HUES48 (cell line): ENCODE data around the gene TRIM14.
"Not testable (repeated sequence)": the region's sequence is repeated elsewhere in the genome, so short reads cannot be mapped to it uniquely, and the experiment has no call there.

Source experiments
- H3K27ac ChIP-seq: one replicate; pipeline ENCODE4 v1.7.0; 2013; ENCODE audit warnings: low read depth, low read length, inconsistent platforms
- H3K27me3 ChIP-seq: 2 replicates; pipeline ENCODE4 v1.6.1; 2013; ENCODE audit warnings: mild to moderate bottlenecking, low read length; ENCODE audit not compliant: control insufficient read depth, insufficient read depth
- H3K36me3 ChIP-seq: 2 replicates; pipeline ENCODE4 v1.6.1; 2013; ENCODE audit warnings: low read length; ENCODE audit not compliant: control insufficient read depth, insufficient read depth
- H3K4me1 ChIP-seq: 2 replicates; pipeline ENCODE4 v1.6.1; 2013; ENCODE audit warnings: mild to moderate bottlenecking, low read length; ENCODE audit not compliant: control insufficient read depth, insufficient read depth
- H3K4me3 ChIP-seq: 2 replicates; pipeline ENCODE4 v1.5.1; 2013; ENCODE audit warnings: mild to moderate bottlenecking, low read depth, low read length
- H3K9ac ChIP-seq: 2 replicates; pipeline ENCODE4 v1.6.1; 2013; ENCODE audit warnings: mild to moderate bottlenecking, low read depth, low read length, moderate library complexity
- H3K9me3 ChIP-seq: 2 replicates; pipeline ENCODE4 v1.6.1; 2013; ENCODE audit warnings: low read length; ENCODE audit not compliant: control insufficient read depth, insufficient read depth

The TRIM14 gene

GRCh38 chr9:98022447-98022846 lies 96.6 kb downstream of the TRIM14 start:
- Histone ChIP-seq H3K27me3 (no peaks in the 10 kb centered on the region), H3K9ac (no peak overlapping the region), H3K36me3 (peaks cover 10% of the 10 kb centered on the region), H3K27ac (no peak overlapping the region), H3K4me3 (no peak overlapping the region), H3K9me3 (no peaks in the 10 kb centered on the region), H3K4me1 (no peaks in the 10 kb centered on the region)

DNA sequence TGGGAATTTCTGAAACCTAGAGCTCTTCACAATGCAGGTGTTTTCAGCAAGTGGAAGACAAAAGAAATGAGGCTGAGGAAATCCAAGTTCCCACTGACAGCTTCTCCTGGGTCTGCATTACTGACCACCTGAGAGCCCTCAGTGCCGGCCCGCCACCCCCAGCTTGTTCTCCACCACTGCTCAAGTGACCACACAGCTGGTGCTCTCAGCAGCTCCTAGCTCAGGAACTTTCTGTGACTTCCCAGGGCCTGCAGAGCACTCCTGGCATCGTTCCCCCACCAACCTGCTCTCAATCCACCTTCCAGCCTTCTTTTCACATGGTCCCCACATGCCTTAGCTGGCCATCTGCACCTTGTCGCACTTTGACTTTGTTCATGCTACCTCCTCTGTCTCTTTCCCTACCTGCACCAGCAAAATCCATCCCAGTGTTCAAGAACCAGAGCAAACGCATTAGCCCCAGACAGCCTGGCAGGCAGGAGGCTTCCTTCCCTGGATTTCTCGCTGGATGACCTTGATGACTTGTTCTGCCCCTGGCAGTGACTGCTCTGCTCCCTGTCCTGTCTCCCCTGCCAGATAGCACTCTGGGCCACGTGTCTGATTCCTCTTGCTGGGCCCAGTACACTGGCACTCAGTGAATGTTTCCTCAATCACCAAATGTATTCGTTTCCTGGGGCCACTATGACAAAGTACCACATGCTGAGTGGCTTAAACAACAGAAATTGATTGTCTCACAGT lies 97.5 kb downstream of the TRIM14 start:
- Histone ChIP-seq H3K4me1 (no peaks in the 10 kb centered on the region), H3K27ac (no peak overlapping the region), H3K27me3 (no peaks in the 10 kb centered on the region), H3K9ac (no peak overlapping the region), H3K9me3 (no peaks in the 10 kb centered on the region), H3K4me3 (no peak overlapping the region), H3K36me3 (peaks cover 15% of the 10 kb centered on the region)

DNA sequence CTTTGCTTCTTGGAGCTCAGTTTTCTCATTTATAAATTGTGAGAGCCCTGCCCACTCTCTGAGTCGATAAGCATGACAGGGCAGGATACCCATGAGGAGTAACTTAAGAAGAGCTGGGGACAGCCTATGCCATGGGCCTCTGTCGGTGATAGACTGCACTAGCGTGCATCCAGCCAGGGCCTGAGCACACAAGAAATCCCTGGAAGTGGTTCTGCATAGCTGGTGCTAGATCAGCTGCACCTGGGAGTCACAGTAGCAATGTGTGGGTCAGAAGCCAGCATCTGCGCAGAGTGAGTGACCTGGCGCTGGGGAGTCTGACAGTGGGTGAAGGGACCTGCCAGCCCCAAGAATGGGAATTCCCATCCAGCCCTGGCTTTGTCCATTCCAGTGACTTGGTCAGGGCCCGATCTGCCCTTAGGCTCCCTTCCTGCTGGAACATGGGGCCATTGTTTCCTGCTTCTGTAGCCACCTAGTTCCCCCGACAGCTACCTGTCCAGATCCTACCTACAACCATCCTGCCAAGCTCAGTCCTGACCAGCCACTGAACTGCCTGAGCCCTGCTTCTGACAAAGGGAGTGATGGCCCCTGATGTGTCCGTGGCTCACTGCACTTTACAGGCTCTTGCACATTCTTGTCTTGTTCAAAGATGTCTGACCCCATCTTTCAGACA lies 98.4 kb downstream of the TRIM14 start:
- no peaks in the 10 kb centered on the region for H3K9me3 ChIP-seq
- no peak overlapping the region for H3K9ac ChIP-seq
- no peak overlapping the region for H3K4me3 ChIP-seq
- peaks cover 23% of the 10 kb centered on the region for H3K36me3 ChIP-seq
- H3K27ac ChIP-seq, result no peak overlapping the region
- no peaks in the 10 kb centered on the region for H3K4me1 ChIP-seq
- no peaks in the 10 kb centered on the region for H3K27me3 ChIP-seq

GRCh38 chr9:98019869-98020268 lies 99.2 kb downstream of the TRIM14 start:
- not testable (repeated sequence) for H3K4me3 ChIP-seq, H3K9me3 ChIP-seq, H3K4me1 ChIP-seq, H3K27me3 ChIP-seq, H3K27ac ChIP-seq, H3K9ac ChIP-seq
- H3K36me3 ChIP-seq, result peaks cover 30% of the 10 kb centered on the region
